AG09309 (cell line): ENCODE data around the gene TEX26.

Experiments used
- DNase-seq: peaks from one replicate; pipeline ENCODE4 v3.0.0-alpha.2; 2010; ENCODE audit warnings: low read depth
- H3K4me3 ChIP-seq: 2 replicates; pipeline ENCODE4 v1.5.1; 2011; ENCODE audit warnings: mild to moderate bottlenecking, low read depth, low read length, moderate library complexity; ENCODE audit not compliant: control insufficient read depth
- TF ChIP-seq, protein P1 (sequence below): IDR thresholded peaks from 2 replicates; pipeline ENCODE4 v1.5.1; 2011; ENCODE audit warnings: mild to moderate bottlenecking, low read depth, low read length, inconsistent platforms; ENCODE audit not compliant: insufficient read depth, control insufficient read depth; ENCODE audit errors: missing control alignments

TEX26 gene

DNA sequence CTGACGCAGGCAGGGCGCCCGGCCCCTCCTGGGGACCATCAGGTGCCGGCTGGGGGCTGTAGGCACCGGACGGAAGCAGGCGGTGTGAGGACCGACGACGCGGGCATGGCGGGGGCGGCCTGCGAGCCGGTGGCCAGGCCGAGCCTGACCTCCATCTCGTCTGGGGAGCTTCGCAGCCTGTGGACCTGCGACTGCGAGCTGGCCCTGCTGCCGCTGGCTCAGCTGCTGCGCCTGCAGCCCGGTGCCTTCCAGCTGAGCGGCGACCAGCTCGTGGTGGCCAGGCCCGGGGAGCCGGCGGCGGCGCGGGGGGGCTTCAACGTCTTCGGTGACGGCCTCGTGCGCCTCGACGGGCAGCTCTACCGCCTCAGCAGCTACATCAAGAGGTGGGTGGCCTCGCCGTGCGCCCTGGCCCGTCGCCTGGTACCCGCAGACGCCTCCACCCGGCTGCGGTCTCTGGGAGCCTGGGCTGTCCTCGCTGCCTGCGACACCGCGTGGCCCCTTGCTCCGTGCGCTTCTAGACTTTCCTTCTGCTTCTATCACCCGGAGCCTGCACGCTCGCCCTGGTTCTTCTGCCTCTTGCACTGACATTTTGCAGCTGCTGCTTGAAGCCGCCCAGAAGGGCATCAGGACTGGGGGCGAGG, 25.9 kb upstream of the TEX26 start:
- no peak overlapping the region for H3K4me3 ChIP-seq
- TF ChIP-seq, protein P1, sequence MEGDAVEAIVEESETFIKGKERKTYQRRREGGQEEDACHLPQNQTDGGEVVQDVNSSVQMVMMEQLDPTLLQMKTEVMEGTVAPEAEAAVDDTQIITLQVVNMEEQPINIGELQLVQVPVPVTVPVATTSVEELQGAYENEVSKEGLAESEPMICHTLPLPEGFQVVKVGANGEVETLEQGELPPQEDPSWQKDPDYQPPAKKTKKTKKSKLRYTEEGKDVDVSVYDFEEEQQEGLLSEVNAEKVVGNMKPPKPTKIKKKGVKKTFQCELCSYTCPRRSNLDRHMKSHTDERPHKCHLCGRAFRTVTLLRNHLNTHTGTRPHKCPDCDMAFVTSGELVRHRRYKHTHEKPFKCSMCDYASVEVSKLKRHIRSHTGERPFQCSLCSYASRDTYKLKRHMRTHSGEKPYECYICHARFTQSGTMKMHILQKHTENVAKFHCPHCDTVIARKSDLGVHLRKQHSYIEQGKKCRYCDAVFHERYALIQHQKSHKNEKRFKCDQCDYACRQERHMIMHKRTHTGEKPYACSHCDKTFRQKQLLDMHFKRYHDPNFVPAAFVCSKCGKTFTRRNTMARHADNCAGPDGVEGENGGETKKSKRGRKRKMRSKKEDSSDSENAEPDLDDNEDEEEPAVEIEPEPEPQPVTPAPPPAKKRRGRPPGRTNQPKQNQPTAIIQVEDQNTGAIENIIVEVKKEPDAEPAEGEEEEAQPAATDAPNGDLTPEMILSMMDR, result no peak
- no peak for DNase-seq

DNA sequence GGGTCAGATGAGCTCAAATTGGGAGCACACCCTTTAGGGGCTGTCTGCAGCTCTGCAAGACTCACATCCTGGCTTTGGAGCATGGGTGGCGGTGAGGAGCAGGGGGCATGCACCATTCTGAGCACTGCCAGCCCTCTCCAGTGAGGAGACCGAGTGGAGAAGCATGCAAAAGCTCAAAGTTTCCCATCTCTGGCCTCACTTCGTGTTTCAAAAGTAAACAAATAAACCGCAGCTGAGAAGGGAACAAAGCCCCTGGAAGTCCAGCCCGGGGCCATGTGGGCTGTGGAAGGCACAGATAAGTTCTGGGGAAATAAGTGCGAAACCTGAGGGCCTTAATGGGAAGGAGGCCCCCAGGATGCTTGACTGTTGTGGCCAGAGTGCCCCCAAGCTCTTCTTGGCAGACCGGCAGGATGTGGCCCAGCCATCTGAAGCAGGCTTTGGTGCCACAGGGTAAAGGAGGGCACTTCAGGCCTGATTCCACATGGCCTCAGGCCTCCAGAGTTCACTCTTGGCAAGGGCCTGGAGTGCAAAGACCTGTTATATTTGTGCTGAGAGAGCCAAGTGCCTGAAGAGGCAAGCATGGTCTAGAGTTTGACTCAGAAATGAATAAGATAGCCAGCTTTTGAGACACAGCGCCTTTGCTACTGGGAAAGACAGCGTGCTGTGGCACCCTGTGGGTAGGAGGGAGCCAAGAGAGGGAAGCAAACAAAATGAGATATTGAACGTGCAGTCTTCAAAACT, 25.2 kb upstream of the TEX26 start:
- H3K4me3 ChIP-seq, result no peak overlapping the region
- TF ChIP-seq, protein P1, result no peak
- no peak for DNase-seq

- DNase-seq, result no peak
- H3K4me3 ChIP-seq, result no peak overlapping the region
- TF ChIP-seq, protein P1, result no peak
Observed at GRCh38 chr13:30908416-30908980, 24.0 kb upstream of the TEX26 start.

- DNase-seq, result no peak
- H3K4me3 ChIP-seq, result no peak overlapping the region
- TF ChIP-seq, protein P1, result no peak
Observed at GRCh38 chr13:30910676-30911075, 21.8 kb upstream of the TEX26 start.

DNA sequence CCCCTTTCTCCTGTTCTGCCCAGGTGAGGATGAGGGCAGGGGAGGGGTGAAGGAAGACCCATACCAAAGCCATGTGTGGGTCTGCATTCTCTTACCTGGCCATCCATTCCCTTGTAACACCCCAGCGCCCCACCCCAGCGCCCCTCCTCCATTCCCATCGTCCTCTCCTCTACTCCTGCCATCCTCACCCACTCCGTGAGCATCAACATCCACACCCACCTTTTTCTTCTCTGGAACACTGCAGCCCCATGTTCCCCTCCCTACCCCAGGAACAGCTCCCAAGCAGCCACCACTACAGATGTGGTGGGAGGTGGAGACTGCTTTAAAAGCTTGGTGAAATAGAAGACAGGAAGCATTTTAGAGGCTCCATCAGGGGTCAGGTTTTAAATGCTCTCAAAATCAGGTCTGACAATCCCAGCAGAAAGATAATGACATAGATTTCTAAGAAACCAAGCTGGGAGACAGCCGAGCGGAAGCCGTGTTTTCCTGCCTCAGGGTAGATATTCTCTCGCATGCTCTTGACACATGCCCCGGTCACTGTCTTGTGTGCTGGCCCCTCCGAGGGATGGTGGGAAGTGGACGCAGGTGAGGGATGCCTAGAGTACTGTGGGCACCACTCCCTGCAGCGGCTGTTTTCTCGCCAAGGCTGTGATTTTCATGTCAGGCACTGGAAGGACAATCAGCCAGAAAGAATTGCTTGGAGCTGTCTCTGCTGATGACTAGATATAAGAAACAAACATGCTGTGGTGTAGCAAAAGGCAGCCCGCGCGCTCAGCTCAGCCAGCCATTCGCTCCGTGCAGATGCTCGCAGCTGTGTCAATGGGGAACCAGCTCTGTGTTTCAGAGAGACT, 16.5 kb upstream of the TEX26 start:
- TF ChIP-seq, protein P1, result no peak
- DNase-seq, result no peak
- no peak overlapping the region for H3K4me3 ChIP-seq

- H3K4me3 ChIP-seq, result no peak overlapping the region
- DNase-seq, result no peak
- TF ChIP-seq, protein P1, result no peak
Observed at GRCh38 chr13:30916991-30917390, 15.5 kb upstream of the TEX26 start.
